ENCODE measurements around the gene CACFD1.

CACFD1 gene

DNA sequence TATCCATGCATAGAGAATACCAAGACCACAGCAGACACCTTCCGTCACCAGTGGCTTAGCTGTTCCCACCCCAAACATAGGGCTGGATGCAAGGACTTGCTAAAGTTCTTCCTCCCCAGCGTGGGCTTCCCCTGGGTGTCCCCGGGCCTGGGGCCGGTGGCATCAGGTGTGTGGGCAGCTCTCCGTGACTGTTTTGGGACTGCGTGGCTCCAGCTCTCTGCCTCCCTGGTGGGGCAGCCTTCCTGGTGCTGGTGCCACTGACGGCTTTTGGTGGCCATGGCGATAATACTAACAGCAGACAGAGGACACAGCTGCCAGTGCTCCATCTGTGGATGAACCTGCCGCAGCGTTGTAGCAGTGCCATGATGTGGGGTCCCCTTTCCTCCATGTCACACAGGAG lies 4.9 kb downstream of the CACFD1 start:
- no peak for DNase-seq (ENCODE audit: low spot score)

- no peak for DNase-seq (ENCODE audit: low spot score)
These were observed 6.2 kb downstream of the CACFD1 start for GRCh38 chr9:133465984-133466383.

- no peak for DNase-seq (ENCODE audit: low spot score)
These were observed 7.3 kb downstream of the CACFD1 start for GRCh38 chr9:133467101-133467500.

DNA sequence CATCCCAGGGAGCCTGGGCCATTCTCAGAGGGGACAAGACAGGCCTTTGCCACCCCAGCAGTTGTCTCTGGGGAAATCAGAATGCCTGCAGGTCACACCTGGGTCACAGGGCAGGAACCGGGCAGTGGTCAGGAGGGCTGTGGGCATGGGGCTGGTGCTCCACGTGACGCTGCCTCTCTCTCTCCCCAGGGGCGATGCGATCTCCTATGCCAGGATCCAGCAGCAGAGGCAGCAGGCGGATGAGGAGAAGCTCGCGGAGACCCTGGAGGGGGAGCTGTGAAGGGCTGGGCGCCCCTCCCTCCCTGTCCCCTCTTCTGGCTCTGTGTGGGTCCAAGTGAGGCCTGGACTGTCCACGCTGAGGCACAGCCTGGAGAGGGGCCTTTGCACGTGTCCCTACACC lies 8.6 kb downstream of the CACFD1 start:
- DNase-seq (ENCODE audit: low spot score), result no peak

- no peak for DNase-seq (ENCODE audit: low spot score)
These were observed 9.1 kb downstream of the CACFD1 start for GRCh38 chr9:133468777-133469421.

DNA sequence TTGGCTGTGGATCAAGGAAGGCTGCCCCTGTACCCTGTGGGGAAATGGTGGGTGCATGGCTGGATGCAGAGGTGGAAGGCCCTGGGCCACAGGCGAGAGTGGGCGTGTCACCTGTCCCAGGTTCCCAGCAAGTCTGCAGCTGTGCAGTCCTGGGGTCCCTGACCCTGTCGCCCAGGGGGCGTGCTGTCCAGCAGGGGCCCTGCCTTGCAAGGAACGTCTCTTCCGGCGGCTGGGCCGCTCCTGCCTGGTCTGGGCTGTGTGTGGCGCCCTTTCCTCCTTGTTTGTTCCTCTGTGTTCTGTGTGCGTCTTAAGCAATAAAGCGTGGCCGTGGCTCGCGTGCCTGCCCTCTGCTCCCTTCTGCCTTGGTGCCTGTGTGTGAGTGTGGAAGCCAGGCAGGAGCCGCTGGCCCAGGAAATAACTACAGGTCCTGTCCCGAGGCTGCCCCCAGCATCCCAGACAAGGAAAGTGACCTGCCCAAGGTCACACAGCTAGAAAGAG lies 10.7 kb downstream of the CACFD1 start:
- DNase-seq (ENCODE audit: low spot score), result no peak

GRCh38 chr9:133470988-133471387 lies 11.2 kb downstream of the CACFD1 start:
- no peak for DNase-seq (ENCODE audit: low spot score)

GRCh38 chr9:133471551-133472276 lies 11.9 kb downstream of the CACFD1 start:
- DNase-seq (ENCODE audit: low spot score), result no peak

GRCh38 chr9:133472277-133472645 lies 12.5 kb downstream of the CACFD1 start:
- DNase-seq (ENCODE audit: low spot score), result no peak

DNA sequence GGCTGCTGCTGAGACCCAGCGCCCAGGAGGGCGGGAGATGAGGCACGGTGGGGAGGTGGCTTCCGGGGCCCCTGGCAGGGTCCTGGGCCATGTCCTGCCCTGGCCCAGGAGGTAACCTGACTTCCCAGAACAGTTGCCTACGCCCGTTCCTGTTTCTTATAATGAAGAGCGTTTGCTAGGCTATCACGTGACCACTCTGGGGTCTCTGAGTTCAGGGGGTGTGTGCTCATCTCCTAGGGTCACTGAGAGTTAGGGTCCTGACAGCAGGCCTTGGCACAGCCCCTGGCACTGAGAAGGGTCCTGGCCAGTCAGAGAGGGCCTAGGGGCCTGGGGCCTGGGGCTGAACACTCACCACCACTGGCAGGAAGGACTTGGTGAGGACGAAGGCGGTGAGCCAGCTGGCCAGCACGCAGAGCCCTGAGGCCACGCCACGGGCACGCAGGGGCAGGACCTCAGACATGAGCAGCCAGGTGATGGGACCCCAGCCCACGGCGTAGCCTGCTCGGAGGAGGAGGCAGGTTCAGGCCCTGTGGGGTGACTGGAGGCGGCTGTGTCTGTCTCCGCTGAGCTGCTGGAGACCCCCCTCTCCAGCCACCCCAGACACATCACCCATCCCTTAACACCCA lies 13.1 kb downstream of the CACFD1 start:
- no peak for DNase-seq (ENCODE audit: low spot score)

- no peak for DNase-seq (ENCODE audit: low spot score)
These were observed 14.0 kb downstream of the CACFD1 start for GRCh38 chr9:133473743-133474142.

GRCh38 chr9:133474215-133474614 lies 14.4 kb downstream of the CACFD1 start:
- DNase-seq (ENCODE audit: low spot score), result no peak

DNA sequence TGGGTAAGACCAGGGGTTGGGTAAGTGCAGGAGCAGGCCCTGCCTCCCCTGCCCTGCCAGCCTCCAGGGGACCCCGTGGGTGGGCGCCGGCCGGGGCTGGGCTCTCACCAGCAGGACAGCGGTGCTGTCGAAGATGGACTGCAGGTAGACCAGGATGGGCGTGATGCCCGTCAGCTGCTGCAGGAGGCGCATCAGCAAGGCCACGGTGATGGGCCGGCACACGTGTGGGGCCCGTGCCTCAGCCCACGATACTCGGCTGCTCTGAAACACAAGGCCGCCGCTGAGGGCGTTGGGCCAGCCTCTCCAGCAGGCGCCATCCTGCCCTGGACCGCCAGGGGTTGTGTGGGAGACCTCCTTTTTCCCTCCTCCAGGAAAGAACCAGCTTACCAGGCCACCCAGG lies 15.1 kb downstream of the CACFD1 start:
- no peak for DNase-seq (ENCODE audit: low spot score)

GRCh38 chr9:133475292-133476012 lies 15.7 kb downstream of the CACFD1 start:
- DNase-seq (ENCODE audit: low spot score), result no peak

GRCh38 chr9:133476036-133476931 lies 16.5 kb downstream of the CACFD1 start:
- DNase-seq (ENCODE audit: low spot score), result no peak

DNA sequence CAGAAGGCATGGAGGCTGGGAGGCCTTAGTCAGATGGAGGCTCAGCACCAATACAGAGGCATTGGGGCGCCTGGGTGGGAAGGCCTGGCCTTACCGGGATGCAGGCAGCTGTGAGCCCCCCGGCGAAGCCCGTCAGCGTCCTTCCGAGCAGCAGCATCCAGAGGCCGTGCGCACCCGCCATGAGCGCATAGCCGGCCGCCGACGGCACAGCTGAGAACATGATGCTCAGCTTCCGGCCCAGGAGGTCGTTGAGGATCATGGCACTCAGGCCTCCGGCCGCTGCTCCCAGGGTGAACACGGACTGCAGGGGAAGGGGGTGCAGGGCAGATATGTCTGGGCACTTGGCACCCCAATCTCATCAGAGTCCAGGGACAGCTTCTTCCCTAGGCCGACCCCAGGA lies 17.2 kb downstream of the CACFD1 start:
- DNase-seq (ENCODE audit: low spot score), result no peak

GRCh38 chr9:133477461-133477860 lies 17.7 kb downstream of the CACFD1 start:
- DNase-seq (ENCODE audit: low spot score), result no peak

DNA sequence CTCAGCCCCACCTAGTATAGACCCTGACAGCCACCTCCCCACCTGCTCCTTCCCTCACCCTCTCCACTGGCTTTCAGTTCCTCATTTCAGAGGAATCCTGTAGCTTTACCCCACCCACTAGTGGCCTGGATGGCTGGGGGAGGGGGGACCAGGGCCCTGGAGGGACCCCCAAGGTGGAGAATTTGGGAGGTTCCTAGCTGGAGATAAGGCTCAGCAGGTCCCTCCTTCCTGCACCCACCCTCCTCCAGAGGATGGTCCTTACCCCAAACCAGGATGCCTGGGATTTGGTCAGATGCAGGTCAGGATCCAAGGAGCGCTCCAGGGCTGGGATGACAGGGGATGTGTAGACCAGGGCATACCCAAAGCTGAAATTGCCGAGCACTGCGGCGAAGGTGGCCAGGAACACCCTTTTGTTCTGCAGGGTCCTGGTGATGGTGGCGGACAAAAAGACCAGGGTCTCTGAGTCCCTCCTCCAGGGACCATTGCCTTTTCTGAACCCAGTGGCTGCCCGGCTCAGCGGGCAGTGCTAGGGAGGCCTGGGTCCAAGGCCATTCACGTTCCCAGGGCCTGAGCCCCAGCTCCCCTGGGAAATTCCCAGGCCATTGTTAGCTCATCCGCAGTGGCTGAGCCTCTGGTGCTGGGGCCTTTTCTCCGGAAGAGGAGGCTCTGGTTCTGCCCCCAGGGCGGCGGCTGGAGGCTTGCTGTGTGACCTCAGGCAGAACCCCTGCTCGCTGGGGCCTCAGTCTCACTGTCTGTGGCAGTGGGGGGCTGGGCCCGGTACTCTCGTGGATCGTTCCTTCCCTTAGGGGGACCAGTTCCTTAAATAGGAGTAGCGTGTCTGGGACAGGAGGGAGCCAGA lies 18.4 kb downstream of the CACFD1 start:
- DNase-seq (ENCODE audit: low spot score), result peak; percentile 46

GRCh38 chr9:133478851-133479711 lies 19.3 kb downstream of the CACFD1 start, which contains the start of gene SLC2A6:
SLC2A6 (minus strand) TSS chr9:133479099; CDS start chr9:133479059, 40 bp downstream.
- peak; percentile 96 for DNase-seq (ENCODE audit: low spot score)
